Lower lobe of right lung (tissue), 2 donors: ENCODE data around the gene CPT1B. TPM values are rescaled to one million over a fixed set of nuclear protein-coding genes. Genes with fewer than 3 reads are reported as not detected.
"Not testable (repeated sequence)": the region's sequence is repeated elsewhere in the genome, so short reads cannot be mapped to it uniquely, and the experiment has no call there.

ENCODE experiments used
- ATAC-seq, 2 donors: fragments of 200-7000 bp; cut with Tn5 transposase; one replicate each; pipeline ENCODE4 v1.9.1; 2020 to 2022; ENCODE audit warnings: mild to moderate bottlenecking in 2 of 2, moderate library complexity in 2 of 2
- DNase-seq: peaks from one replicate; pipeline ENCODE4 v3.0.0-alpha.2; 2020
- H3K27ac ChIP-seq: fragments of 200-600 bp; one replicate; pipeline ENCODE4 v1.8.0; 2022
- H3K27me3 ChIP-seq: fragments of 200-600 bp; one replicate; pipeline ENCODE4 v1.8.0; 2022; ENCODE audit warnings: low read depth
- H3K36me3 ChIP-seq: fragments of 200-600 bp; one replicate; pipeline ENCODE4 v1.8.0; 2022; ENCODE audit warnings: mild to moderate bottlenecking
- H3K4me1 ChIP-seq: fragments of 200-600 bp; one replicate; pipeline ENCODE4 v1.8.0; 2022
- H3K4me3 ChIP-seq: fragments of 200-600 bp; one replicate; pipeline ENCODE4 v1.8.0; 2022; ENCODE audit warnings: mild to moderate bottlenecking
- H3K9me3 ChIP-seq: fragments of 200-600 bp; one replicate; pipeline ENCODE4 v1.8.0; 2022
- CTCF ChIP-seq: fragments of 200-600 bp; IDR thresholded peaks from one replicate; pipeline ENCODE4 v1.8.0; 2022; ENCODE audit warnings: antibody characterized with exemption, mild to moderate bottlenecking
- intact Hi-C: fragments of 100-400 bp; cut with DNase I; formaldehyde crosslinking; loops from one replicate; pipeline ENCODE4 v1.11.0; 2022
- total RNA-seq: library from RNA; stranded (reverse); fragmentation: NEBNext Ultra II Directional; extraction: Animal tissue kit (Norgen Biotek cat#: 25700); gene quantifications from one replicate; pipeline ENCODE4 v1.2.1, GENCODE V29; 2021
- donor health status: DM: no; HTN: yes; CAD: no; lungs with severe emphysema.

Gene CPT1B
- total RNA-seq, 1 donor from 2014 or later, result 12.6 TPM

DNA sequence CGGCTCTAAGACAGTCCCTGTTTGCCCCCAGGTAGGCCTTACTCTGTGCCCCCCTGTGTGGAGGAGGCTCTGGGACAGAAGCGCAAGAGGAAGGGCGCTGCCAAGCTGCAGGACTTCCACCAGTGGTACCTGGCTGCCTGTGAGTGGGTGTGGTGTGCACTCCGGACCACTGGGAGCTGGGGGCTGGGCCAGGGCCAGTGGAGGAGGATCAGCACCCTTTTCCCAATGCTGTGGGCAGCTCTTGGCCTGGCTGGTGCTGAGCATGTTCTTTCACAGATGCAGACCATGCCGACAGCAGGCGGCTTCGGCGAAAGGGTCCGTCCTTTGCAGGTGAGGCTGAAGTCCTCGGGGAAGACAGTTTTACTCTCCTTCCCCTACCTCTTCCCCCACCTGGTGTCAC, 56.5 kb downstream of the CPT1B start:
- Histone ChIP-seq H3K4me3 (no peak overlapping the region), H3K27me3 (no peaks in the 10 kb centered on the region), H3K36me3 (peaks cover 74% of the 10 kb centered on the region), H3K27ac (no peak overlapping the region), H3K4me1 (peaks cover 18% of the 10 kb centered on the region), H3K9me3 (no peaks in the 10 kb centered on the region)
- TF ChIP-seq CTCF, result no peak
- intact Hi-C loops, result no loop called here
- no peak for DNase-seq
- no peak for ATAC-seq

- H3K4me3 ChIP-seq, result no peak overlapping the region
- TF ChIP-seq CTCF, result no peak
- DNase-seq (no peak), ATAC-seq (no peak)
- no peaks in the 10 kb centered on the region for H3K27me3 ChIP-seq
- H3K27ac ChIP-seq, result no peak overlapping the region
- H3K36me3 ChIP-seq, result peaks cover 81% of the 10 kb centered on the region
- H3K4me1 ChIP-seq, result peaks cover 13% of the 10 kb centered on the region
- intact Hi-C loops, result no loop called here
- H3K9me3 ChIP-seq, result no peaks in the 10 kb centered on the region
These were observed 57.3 kb downstream of the CPT1B start for GRCh38 chr22:50520826-50521453.

GRCh38 chr22:50520184-50520583, 58.0 kb downstream of the CPT1B start:
- DNase-seq, ATAC-seq, H3K27ac ChIP-seq, H3K9me3 ChIP-seq, H3K4me3 ChIP-seq, intact Hi-C loops, H3K27me3 ChIP-seq: not testable (repeated sequence)
- H3K36me3 ChIP-seq, result peaks cover 81% of the 10 kb centered on the region
- peaks cover 13% of the 10 kb centered on the region for H3K4me1 ChIP-seq

GRCh38 chr22:50519151-50519550, 59.1 kb downstream of the CPT1B start:
- peaks cover 6% of the 10 kb centered on the region for H3K4me1 ChIP-seq
- peaks cover 84% of the 10 kb centered on the region for H3K36me3 ChIP-seq
- no peak for TF ChIP-seq CTCF
- no peak overlapping the region for H3K4me3 ChIP-seq
- DNase-seq, result no peak
- H3K27me3 ChIP-seq, result no peaks in the 10 kb centered on the region
- intact Hi-C loops, result no loop called here
- no peaks in the 10 kb centered on the region for H3K9me3 ChIP-seq
- no peak for ATAC-seq
- no peak overlapping the region for H3K27ac ChIP-seq

Other genes starting within 250 kb of the CPT1B start
- gene PPP6R2, start 235.1 kb downstream of the CPT1B start, total RNA-seq, result 52.5 TPM
- gene SBF1, start 103.4 kb downstream of the CPT1B start, total RNA-seq, result 59.0 TPM
- 1.5 TPM for gene ADM2, start 96.9 kb downstream of the CPT1B start, total RNA-seq
- not detected for gene MIOX, start 91.6 kb downstream of the CPT1B start, total RNA-seq
- 58.8 TPM for gene LMF2, start 70.7 kb downstream of the CPT1B start, total RNA-seq
- gene NCAPH2, start 70.2 kb downstream of the CPT1B start, total RNA-seq, result 46.1 TPM
- 4.9 TPM for gene SCO2, start 52.8 kb downstream of the CPT1B start, total RNA-seq
- 151 TPM for gene TYMP, start 48.4 kb downstream of the CPT1B start, total RNA-seq
- gene KLHDC7B, start 32.5 kb downstream of the CPT1B start, total RNA-seq, result 0.77 TPM
- gene SYCE3, start 15.5 kb downstream of the CPT1B start, total RNA-seq, result not detected
- gene CHKB, start 4.4 kb upstream of the CPT1B start, total RNA-seq, result 76.7 TPM
- 1.7 TPM for gene MAPK8IP2, start 22.4 kb upstream of the CPT1B start, total RNA-seq
- 53.5 TPM for gene ARSA, start 49.7 kb upstream of the CPT1B start, total RNA-seq
- 50.6 TPM for gene SHANK3, start 94.4 kb upstream of the CPT1B start, total RNA-seq
- 0.62 TPM for gene ACR, start 159.8 kb upstream of the CPT1B start, total RNA-seq
- 46.3 TPM for gene RABL2B, start 205.2 kb upstream of the CPT1B start, total RNA-seq